ENCODE measurements around the gene FPGS.

Gene FPGS, protein sequence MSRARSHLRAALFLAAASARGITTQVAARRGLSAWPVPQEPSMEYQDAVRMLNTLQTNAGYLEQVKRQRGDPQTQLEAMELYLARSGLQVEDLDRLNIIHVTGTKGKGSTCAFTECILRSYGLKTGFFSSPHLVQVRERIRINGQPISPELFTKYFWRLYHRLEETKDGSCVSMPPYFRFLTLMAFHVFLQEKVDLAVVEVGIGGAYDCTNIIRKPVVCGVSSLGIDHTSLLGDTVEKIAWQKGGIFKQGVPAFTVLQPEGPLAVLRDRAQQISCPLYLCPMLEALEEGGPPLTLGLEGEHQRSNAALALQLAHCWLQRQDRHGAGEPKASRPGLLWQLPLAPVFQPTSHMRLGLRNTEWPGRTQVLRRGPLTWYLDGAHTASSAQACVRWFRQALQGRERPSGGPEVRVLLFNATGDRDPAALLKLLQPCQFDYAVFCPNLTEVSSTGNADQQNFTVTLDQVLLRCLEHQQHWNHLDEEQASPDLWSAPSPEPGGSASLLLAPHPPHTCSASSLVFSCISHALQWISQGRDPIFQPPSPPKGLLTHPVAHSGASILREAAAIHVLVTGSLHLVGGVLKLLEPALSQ

DNA sequence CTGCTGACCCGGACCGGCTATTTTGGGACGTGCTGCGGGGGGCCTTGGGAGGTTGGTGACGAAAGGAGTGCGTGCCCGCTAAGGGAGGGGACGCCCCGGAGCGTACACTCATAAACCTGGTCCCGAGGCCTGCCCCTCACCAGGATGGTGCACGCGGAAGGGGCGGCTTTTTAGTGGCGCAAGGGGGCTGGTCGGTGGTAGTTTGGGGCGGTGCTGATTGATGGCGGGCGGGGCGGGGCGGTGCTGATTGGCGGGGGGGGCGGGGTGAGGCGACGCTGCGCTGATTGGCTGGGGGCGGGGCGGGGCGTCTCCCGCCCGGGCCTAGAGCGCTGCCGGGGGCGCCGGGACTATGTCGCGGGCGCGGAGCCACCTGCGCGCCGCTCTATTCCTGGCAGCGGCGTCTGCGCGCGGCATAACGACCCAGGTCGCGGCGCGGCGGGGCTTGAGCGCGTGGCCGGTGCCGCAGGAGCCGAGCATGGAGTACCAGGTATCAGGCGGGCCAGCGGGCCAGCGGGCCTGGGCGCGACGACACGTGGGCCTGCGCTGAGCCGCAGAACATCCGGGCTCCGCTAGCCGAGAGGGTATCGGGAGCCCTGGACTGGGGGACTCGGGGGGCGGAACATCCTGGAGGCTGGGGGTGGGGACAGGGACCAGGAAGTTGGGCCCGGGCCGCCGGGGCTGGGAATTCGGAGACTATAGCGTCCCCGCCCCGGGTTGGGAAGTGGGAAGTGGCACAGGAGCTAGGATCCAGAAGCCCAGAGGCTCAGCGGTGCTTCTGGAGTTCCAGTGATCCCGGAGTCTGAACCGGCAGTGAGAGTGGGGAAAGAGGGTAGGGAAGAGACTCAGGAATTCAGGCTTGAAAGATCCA lies at the start of gene FPGS:
Gene FPGS (plus strand): TSS at position 307 of the 868 bp plus-strand sequence. CDS start 43 bp downstream, at position 350.
- H3K9me3 ChIP-seq (ENCODE audit: severe bottlenecking), result no peaks in the 10 kb centered on the region
- DNase-seq, result peak; percentile 93
- TF ChIP-seq, protein P1, sequence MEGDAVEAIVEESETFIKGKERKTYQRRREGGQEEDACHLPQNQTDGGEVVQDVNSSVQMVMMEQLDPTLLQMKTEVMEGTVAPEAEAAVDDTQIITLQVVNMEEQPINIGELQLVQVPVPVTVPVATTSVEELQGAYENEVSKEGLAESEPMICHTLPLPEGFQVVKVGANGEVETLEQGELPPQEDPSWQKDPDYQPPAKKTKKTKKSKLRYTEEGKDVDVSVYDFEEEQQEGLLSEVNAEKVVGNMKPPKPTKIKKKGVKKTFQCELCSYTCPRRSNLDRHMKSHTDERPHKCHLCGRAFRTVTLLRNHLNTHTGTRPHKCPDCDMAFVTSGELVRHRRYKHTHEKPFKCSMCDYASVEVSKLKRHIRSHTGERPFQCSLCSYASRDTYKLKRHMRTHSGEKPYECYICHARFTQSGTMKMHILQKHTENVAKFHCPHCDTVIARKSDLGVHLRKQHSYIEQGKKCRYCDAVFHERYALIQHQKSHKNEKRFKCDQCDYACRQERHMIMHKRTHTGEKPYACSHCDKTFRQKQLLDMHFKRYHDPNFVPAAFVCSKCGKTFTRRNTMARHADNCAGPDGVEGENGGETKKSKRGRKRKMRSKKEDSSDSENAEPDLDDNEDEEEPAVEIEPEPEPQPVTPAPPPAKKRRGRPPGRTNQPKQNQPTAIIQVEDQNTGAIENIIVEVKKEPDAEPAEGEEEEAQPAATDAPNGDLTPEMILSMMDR (IDR thresholded peaks at IDR 0.05; ENCODE audit: low read depth, low read length), result no peak

DNA sequence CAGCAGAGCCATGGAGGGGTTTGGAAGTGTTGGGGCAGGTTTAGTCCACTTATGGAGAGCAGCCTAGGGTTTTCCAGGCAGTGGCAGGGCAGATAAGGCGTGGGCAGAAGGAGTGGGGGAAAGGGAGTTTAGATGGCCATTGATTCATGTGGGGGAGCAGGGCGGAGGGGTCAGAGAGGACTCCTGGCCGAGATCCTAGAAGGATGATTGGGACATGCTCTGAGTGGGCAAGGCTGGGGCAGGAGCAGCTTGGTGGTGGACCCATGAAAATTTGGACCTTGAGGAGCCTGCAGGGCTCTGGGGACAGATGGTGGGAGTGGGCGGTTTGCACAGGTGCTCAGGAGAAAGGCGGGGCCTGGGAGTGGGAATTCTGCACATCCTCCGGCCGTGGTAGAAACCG lies 49.5 kb upstream of the FPGS start:
- peaks cover 18% of the 10 kb centered on the region for H3K36me3 ChIP-seq
- no peak overlapping the region for H3K4me3 ChIP-seq (ENCODE audit: low read depth, low read length)
- TF ChIP-seq, protein P1 (IDR thresholded peaks at IDR 0.05; ENCODE audit: low read depth, low read length), result no peak
- DNase-seq, result no peak
- no peaks in the 10 kb centered on the region for H3K27me3 ChIP-seq (ENCODE audit: insufficient read depth, low read depth, severe bottlenecking)
- H3K9me3 ChIP-seq (ENCODE audit: severe bottlenecking), result no peaks in the 10 kb centered on the region
- H3K27ac ChIP-seq, result no peak overlapping the region

More for the DNA sequence above, at the start of gene FPGS:
- Histone ChIP-seq H3K27me3 (ENCODE audit: insufficient read depth, low read depth, severe bottlenecking) (no peaks in the 10 kb centered on the region), H3K4me3 (ENCODE audit: low read depth, low read length) (peak within 1 kb of the TSS; percentile 94), H3K27ac (peak within 1 kb of the TSS; percentile 98), H3K36me3 (peaks cover 38% of the 10 kb centered on the region)

DNA sequence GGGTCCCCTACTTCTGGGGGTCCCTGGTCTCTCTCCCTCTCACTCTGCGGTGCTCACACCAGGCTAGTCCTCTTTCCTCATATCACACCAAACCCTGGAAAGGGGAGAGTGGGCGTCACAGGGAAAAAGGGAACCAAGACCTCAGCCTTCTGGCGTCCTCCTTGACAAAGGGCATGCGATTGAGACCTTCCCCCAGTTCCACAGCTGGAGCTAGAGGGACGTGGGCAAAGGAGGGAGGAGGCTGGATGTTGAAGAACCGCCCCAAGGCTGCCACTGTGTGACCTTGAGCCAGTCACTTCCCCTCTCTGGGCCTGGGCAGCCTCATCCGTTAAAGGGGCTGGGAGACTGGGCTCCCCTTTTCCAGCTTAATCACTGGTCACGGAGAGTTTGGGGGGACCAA lies 49.1 kb upstream of the FPGS start:
- TF ChIP-seq, protein P1 (IDR thresholded peaks at IDR 0.05; ENCODE audit: low read depth, low read length), result no peak
- Histone ChIP-seq H3K36me3 (peaks cover 13% of the 10 kb centered on the region; the same call in 1 of the 2 replicates), H3K27me3 (ENCODE audit: insufficient read depth, low read depth, severe bottlenecking) (no peaks in the 10 kb centered on the region), H3K9me3 (ENCODE audit: severe bottlenecking) (no peaks in the 10 kb centered on the region), H3K27ac (no peak overlapping the region), H3K4me3 (ENCODE audit: low read depth, low read length) (no peak overlapping the region)
- DNase-seq, result no peak

DNA sequence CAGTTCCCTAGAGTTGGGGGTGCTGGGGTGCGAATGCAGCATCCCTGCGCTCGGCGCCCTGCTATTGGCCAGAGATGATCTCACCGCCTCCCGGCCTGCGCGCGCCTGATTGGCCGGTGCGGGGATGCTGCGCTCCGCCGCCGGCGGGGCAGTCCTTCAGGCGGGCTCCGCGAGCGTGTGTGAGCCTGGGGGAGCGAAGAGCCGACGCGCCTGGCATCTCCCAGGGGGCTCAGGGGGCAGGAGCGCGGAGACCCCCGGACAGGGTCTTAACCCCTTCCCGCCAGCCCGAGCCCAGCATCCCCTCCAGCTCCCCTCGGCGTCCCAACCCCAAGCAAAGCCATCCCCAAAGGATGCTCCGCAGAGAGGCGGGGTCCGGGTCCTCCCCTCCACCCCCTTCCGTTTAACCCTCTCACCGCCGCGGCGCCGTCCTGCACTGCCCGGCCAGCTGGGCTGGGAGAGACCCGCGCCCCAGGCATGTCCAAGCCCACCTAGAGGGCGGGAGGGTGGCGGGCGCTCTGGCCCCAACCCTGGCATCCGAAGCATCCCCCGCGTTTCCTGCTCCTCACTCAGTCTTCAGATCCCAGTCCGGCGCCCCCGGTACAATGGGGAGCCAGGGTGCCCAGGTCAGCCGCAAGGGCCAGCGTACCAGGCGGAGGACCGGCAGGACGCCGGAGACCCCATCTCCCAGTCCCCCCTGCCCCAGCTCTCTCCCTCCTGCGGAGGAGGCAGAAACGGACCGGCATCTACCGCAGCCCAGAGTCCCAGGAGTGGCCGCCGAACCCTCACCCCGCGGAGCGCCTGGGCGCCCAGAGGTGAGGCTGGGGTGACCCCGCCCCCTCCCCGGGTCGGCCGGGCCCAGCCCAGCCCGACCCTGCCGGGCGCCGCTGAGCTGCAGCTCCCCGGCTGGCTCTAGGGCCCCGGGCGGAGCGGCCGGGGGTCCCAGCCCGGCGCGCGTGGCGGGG lies 48.3 kb upstream of the FPGS start:
- peak overlapping the region; percentile 58 for H3K4me3 ChIP-seq (ENCODE audit: low read depth, low read length)
- no peaks in the 10 kb centered on the region for H3K27me3 ChIP-seq (ENCODE audit: insufficient read depth, low read depth, severe bottlenecking)
- H3K27ac ChIP-seq, result no peak overlapping the region
- H3K36me3 ChIP-seq, result peaks cover 6% of the 10 kb centered on the region; the same call in 1 of the 2 replicates
- no peaks in the 10 kb centered on the region for H3K9me3 ChIP-seq (ENCODE audit: severe bottlenecking)
- TF ChIP-seq, protein P1 (IDR thresholded peaks at IDR 0.05; ENCODE audit: low read depth, low read length), result no peak
- peak; percentile 75 for DNase-seq

Data from WERI-Rb-1 (cell line).